AG09309 (cell line): Measurements from ENCODE around the gene AHCTF1.
"Not testable (repeated sequence)": the region's sequence is repeated elsewhere in the genome, so short reads cannot be mapped to it uniquely, and the experiment has no call there.

Source experiments
- DNase-seq: peaks from one replicate; pipeline ENCODE4 v3.0.0-alpha.2; 2010; ENCODE audit warnings: low read depth
- H3K4me3 ChIP-seq: 2 replicates; pipeline ENCODE4 v1.5.1; 2011; ENCODE audit warnings: mild to moderate bottlenecking, low read depth, low read length, moderate library complexity; ENCODE audit not compliant: control insufficient read depth
- TF ChIP-seq, protein P1 (sequence below): IDR thresholded peaks from 2 replicates; pipeline ENCODE4 v1.5.1; 2011; ENCODE audit warnings: mild to moderate bottlenecking, low read depth, low read length, inconsistent platforms; ENCODE audit not compliant: insufficient read depth, control insufficient read depth; ENCODE audit errors: missing control alignments

The AHCTF1 gene

GRCh38 chr1:246906833-246907232 is 24.9 kb downstream of the AHCTF1 start:
- TF ChIP-seq, protein P1, sequence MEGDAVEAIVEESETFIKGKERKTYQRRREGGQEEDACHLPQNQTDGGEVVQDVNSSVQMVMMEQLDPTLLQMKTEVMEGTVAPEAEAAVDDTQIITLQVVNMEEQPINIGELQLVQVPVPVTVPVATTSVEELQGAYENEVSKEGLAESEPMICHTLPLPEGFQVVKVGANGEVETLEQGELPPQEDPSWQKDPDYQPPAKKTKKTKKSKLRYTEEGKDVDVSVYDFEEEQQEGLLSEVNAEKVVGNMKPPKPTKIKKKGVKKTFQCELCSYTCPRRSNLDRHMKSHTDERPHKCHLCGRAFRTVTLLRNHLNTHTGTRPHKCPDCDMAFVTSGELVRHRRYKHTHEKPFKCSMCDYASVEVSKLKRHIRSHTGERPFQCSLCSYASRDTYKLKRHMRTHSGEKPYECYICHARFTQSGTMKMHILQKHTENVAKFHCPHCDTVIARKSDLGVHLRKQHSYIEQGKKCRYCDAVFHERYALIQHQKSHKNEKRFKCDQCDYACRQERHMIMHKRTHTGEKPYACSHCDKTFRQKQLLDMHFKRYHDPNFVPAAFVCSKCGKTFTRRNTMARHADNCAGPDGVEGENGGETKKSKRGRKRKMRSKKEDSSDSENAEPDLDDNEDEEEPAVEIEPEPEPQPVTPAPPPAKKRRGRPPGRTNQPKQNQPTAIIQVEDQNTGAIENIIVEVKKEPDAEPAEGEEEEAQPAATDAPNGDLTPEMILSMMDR: no peak
- DNase-seq: no peak
- no peak overlapping the region for H3K4me3 ChIP-seq

GRCh38 chr1:246901874-246902273 is 29.9 kb downstream of the AHCTF1 start:
- TF ChIP-seq, protein P1: no peak
- no peak for DNase-seq
- no peak overlapping the region for H3K4me3 ChIP-seq

DNA sequence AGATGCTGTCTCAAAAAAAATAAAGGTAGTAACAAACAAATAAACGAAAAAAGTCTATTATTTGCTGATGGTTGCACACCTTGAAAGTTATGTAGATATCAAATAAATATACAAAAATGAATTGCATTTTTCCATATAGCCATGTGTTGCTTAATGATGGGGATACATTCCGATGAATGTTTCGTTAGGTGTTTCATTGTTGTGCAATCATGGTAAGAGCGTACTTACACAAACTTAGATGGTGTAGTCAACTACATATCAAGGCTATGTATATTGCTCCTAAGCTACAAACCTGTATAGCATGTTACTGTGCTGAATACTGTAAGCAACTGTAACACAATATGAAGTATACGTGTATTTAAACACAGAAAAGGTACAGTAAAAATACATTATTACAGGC is 34.4 kb downstream of the AHCTF1 start:
- TF ChIP-seq, protein P1: no peak
- no peak overlapping the region for H3K4me3 ChIP-seq
- DNase-seq: no peak

DNA sequence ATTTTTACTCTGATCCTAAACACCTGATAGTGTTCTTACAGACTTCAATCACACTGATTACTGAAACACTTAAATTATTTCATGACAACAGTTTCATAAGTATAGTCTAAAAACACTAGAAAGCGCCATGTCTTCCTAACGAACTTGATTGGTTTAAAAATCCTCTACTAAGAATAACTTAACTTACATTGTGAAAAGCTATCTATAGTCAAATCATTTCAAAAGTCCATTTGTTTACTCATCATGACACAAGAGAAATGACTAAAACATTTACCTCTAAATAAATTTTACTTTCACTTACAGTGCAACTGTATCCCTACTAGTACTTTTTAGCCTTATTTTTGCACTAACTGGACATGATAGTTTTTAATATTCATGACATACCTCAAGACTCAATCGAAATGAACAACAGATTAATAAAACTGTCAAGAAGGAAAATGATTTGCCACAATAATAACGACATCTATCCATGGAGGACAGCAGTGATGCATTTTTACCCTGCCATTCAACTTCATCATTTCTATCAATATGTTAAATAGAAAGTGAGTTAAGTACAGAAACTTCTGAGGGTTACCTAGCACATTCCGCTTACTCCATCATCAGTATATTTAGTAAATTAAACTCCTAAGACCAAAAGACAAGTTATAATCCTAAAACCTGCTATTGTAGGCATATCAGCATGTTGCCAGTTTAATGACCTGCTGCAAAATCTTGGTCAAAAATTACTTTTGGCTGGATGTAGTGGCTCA is 38.4 kb downstream of the AHCTF1 start:
- TF ChIP-seq, protein P1: no peak

GRCh38 chr1:246891105-246891504 is 40.6 kb downstream of the AHCTF1 start:
- H3K4me3 ChIP-seq: no peak overlapping the region
- TF ChIP-seq, protein P1: no peak
- DNase-seq: no peak

More for the DNA sequence above, 38.4 kb downstream of the AHCTF1 start:
- H3K4me3 ChIP-seq: no peak overlapping the region
- no peak for DNase-seq

DNA sequence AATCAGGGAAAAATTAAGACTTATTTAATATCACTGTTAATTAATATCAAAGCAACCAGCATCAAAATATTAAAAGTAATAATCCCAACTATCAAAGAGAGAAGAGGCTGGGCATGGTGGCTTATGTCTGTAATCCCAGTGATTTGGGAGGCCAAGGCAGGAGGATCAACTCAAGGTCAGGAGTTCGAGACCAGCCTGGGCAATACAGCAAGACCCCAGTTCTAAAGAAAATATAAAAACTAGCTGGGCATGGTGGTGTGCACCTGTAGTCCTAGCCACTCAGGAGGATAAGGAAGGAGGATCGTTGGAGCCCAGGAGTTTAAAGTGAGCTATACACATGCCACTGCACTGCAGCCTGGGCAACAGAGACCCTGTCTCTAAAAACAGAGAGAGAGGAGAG is 43.2 kb downstream of the AHCTF1 start:
- H3K4me3 ChIP-seq: no peak overlapping the region
- TF ChIP-seq, protein P1: no peak
- no peak for DNase-seq

DNA sequence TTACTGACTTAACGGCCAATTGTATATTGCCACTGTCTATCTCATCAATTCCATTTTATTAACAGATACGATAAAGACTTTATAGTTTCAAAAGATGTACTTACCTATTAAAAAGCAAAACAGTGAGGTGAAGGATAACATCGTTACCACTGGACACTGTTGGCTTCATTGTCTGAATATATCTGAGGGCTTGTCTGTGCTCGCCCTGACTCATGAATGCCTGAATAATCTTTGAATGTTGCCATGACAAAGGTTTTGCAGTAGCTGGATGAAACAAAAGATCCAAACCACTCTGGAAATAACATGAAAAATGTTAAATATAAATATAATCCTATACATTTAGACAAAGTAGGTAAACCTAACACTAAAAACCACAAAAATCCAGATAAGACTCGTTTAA is 46.4 kb downstream of the AHCTF1 start:
- not testable (repeated sequence) for DNase-seq, H3K4me3 ChIP-seq
